Measurements from ENCODE around the gene CA9.

CA9 gene

GRCh38 chr9:35657546-35658136 is 16.1 kb upstream of the CA9 start, which contains the start of gene RMRP:
RMRP (minus strand) TSS chr9:35658019.
- H3K9me3 ChIP-seq (ENCODE audit: low read length), result no peaks in the 10 kb centered on the region
- no peaks in the 10 kb centered on the region for H3K27me3 ChIP-seq (ENCODE audit: insufficient read depth, low read length)

GRCh38 chr9:35658137-35658967 is 15.4 kb upstream of the CA9 start, which contains the start of gene CCDC107:
CCDC107 (plus strand) TSS chr9:35658292; CDS start chr9:35658380, 88 bp downstream.
- H3K27me3 ChIP-seq (ENCODE audit: insufficient read depth, low read length), result no peaks in the 10 kb centered on the region
- no peaks in the 10 kb centered on the region for H3K9me3 ChIP-seq (ENCODE audit: low read length)
- H3K4me1 ChIP-seq (ENCODE audit: insufficient read depth, low read length), result peaks cover 13% of the 10 kb centered on the region
- peaks cover 26% of the 10 kb centered on the region for H3K36me3 ChIP-seq (ENCODE audit: insufficient read depth, low read length)
- H3K4me3 ChIP-seq (ENCODE audit: low read length), result peak within 1 kb of the TSS; percentile 86
- H2AFZ ChIP-seq (ENCODE audit: low read depth, low read length), result peak within 1 kb of the TSS; percentile 56

More at GRCh38 chr9:35657546-35658136, 16.1 kb upstream of the CA9 start, which contains the start of gene RMRP:
- H3K4me3 ChIP-seq (ENCODE audit: low read length), result peak within 1 kb of the TSS; percentile 86
- H3K4me1 ChIP-seq (ENCODE audit: insufficient read depth, low read length), result peaks cover 13% of the 10 kb centered on the region
- peak within 1 kb of the TSS; percentile 56 for H2AFZ ChIP-seq (ENCODE audit: low read depth, low read length)
- peaks cover 21% of the 10 kb centered on the region for H3K36me3 ChIP-seq (ENCODE audit: insufficient read depth, low read length)

DNA sequence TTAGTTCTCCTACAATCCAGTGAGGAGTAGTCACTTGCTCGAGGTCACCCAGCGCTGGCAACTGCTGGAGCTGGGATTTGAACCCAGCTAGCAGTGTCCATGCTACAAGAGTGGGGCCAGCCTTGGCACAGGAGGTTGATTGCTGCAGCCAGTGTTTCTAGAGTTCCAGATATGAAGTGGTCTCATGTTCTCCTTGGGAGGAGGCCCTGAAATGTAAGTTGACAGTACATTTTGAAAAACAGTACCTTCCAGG is 14.8 kb upstream of the CA9 start:
- Histone ChIP-seq H3K9me3 (ENCODE audit: low read length) (no peaks in the 10 kb centered on the region), H3K4me1 (ENCODE audit: insufficient read depth, low read length) (peaks cover 17% of the 10 kb centered on the region), H3K36me3 (ENCODE audit: insufficient read depth, low read length) (peaks cover 26% of the 10 kb centered on the region), H2AFZ (ENCODE audit: low read depth, low read length) (peak overlapping the region; percentile 33), H3K27me3 (ENCODE audit: insufficient read depth, low read length) (no peaks in the 10 kb centered on the region), H3K4me3 (ENCODE audit: low read length) (peak overlapping the region; percentile 86)

GRCh38 chr9:35659340-35659739 is 14.4 kb upstream of the CA9 start:
- Histone ChIP-seq H3K36me3 (ENCODE audit: insufficient read depth, low read length) (peaks cover 26% of the 10 kb centered on the region), H3K27me3 (ENCODE audit: insufficient read depth, low read length) (no peaks in the 10 kb centered on the region), H3K4me3 (ENCODE audit: low read length) (peak overlapping the region; percentile 86), H2AFZ (ENCODE audit: low read depth, low read length) (no peak overlapping the region), H3K9me3 (ENCODE audit: low read length) (no peaks in the 10 kb centered on the region), H3K4me1 (ENCODE audit: insufficient read depth, low read length) (peaks cover 21% of the 10 kb centered on the region)

DNA sequence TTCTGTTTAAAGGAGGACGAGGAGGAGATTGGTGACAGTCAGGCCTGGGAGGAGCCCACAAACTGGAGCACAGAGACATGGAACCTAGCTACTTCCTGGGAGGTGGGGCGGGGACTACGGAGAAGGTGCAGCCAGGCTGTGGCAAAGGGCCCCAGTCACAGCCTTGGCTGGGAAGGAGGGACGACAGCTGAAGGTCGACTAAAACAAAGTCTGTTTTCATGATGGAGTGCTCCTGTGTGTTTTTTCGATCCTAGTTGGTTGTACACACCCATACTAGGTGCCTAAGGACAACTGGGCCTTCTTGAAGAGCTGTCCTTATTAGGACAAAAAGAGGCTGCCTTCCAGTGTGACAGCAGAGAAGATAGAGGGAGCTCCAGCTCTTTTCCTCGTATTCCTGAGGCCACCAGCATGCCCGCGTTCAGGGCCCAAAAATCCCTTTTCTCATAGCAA is 12.7 kb upstream of the CA9 start:
- Histone ChIP-seq H3K4me1 (ENCODE audit: insufficient read depth, low read length) (peaks cover 26% of the 10 kb centered on the region), H3K36me3 (ENCODE audit: insufficient read depth, low read length) (peaks cover 26% of the 10 kb centered on the region), H3K27me3 (ENCODE audit: insufficient read depth, low read length) (no peaks in the 10 kb centered on the region), H3K9me3 (ENCODE audit: low read length) (no peaks in the 10 kb centered on the region), H3K4me3 (ENCODE audit: low read length) (no peak overlapping the region), H2AFZ (ENCODE audit: low read depth, low read length) (no peak overlapping the region)

DNA sequence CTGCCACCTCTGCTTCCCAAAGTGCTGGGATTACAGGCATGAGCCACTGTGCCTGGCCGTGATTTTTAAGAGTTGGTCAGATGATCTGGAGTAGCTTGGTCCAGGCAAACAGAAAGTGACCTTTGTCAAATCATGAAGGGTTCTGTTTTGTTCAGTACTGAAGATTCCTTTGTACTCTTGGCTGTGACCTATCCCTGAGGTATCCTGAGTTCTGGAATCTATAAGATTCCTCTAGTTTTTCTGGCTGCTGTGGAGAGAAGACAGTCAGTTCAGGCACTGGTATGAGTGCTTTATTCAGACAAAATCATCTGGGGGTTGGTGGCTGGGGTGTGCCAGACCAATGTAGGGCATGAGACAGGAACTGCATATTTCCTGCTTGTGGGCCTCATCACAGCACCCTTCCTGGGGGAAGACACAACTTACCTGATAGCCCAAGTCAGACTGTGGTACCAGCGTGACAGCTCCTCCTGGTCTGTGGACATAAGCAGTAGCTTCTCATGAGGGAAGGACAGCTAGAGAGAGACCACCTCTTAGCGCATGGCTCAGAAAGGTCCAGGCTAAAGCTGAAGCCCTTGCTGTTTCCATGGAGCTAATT is 11.9 kb upstream of the CA9 start:
- no peak overlapping the region for H2AFZ ChIP-seq (ENCODE audit: low read depth, low read length)
- H3K27me3 ChIP-seq (ENCODE audit: insufficient read depth, low read length), result no peaks in the 10 kb centered on the region
- H3K4me3 ChIP-seq (ENCODE audit: low read length), result no peak overlapping the region
- H3K36me3 ChIP-seq (ENCODE audit: insufficient read depth, low read length), result peaks cover 26% of the 10 kb centered on the region
- peaks cover 26% of the 10 kb centered on the region for H3K4me1 ChIP-seq (ENCODE audit: insufficient read depth, low read length)
- H3K9me3 ChIP-seq (ENCODE audit: low read length), result no peaks in the 10 kb centered on the region

DNA sequence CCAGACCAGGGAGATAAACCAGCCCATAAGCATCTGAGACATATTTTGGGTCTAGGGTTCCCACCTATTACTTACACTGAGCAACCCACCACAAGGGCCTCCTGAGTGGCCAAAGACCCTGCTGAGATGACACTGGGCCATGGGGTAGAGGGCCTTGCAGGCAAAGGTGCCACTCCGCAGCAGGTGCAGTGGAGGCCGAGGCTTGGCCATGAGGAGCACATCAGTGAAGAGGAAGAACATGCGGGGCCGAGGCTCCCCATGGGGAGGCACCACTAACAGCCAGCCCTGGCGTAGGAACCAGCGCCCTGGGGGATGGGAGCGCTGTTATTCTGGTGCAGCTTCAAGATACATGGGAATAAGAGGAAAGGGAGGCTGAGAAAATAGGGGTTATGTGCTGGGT is 11.3 kb upstream of the CA9 start:
- Histone ChIP-seq H3K27me3 (ENCODE audit: insufficient read depth, low read length) (no peaks in the 10 kb centered on the region), H3K36me3 (ENCODE audit: insufficient read depth, low read length) (peaks cover 26% of the 10 kb centered on the region), H3K9me3 (ENCODE audit: low read length) (no peaks in the 10 kb centered on the region), H3K4me3 (ENCODE audit: low read length) (no peak overlapping the region), H3K4me1 (ENCODE audit: insufficient read depth, low read length) (peaks cover 22% of the 10 kb centered on the region), H2AFZ (ENCODE audit: low read depth, low read length) (no peak overlapping the region)

DNA sequence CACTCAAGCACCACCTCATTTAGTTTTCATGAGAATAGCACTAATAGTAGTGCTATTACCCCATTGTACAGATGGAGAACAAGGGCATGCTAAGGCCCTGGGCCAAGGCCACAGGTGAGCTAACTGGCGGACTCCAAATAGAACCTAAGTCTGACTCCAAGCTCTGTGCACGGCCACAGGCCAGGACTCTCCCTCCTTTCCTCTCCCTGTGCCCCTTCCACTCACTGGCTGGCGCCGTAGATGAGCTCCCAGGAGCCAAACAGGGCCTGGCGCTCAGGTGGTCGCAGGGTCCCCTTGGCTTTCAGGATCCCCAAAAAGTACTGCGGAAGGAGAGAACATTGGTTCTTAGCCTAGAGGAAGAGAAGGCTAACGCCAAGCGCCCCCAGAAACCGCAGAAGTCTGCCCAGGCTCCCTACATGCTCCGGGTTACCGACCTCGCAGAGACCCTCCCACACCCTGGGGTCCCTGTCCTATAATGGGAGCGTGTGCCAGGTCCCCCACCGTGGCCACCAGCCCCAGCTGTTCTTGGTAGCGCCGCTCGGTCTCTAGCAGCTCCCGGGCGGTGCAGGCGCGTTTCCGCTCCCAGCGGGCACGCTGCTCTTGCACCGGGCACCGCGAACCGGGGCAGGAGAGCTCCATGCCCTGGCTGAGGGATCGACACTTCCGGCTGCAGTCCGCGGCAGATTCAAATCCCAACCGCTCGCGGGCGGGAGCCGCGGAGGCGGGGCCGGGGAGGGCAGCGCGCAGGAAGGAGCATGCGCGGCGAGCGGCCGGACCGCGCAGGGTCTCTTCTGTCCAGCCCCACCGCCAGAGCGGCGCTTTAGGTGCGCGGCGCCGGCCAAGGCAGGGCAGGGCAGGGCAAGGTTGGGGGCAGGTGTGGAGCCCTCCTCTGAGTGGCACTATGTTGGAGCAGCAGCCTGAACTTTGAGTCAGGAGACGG is 8.9 kb upstream of the CA9 start, which contains the start of gene ARHGEF39:
Gene ARHGEF39 (minus strand): TSS at position 665 of the 940 bp plus-strand sequence. CDS start 26 bp downstream, at position 639.
- H3K4me1 ChIP-seq (ENCODE audit: insufficient read depth, low read length), result peaks cover 13% of the 10 kb centered on the region
- no peaks in the 10 kb centered on the region for H3K27me3 ChIP-seq (ENCODE audit: insufficient read depth, low read length)
- H3K36me3 ChIP-seq (ENCODE audit: insufficient read depth, low read length), result peaks cover 26% of the 10 kb centered on the region

GRCh38 chr9:35665471-35665818 is 8.3 kb upstream of the CA9 start:
- Histone ChIP-seq H3K9me3 (ENCODE audit: low read length) (no peaks in the 10 kb centered on the region), H3K4me3 (ENCODE audit: low read length) (peak overlapping the region; percentile 61), H3K36me3 (ENCODE audit: insufficient read depth, low read length) (peaks cover 21% of the 10 kb centered on the region), H3K4me1 (ENCODE audit: insufficient read depth, low read length) (peaks cover 13% of the 10 kb centered on the region), H2AFZ (ENCODE audit: low read depth, low read length) (peak overlapping the region; percentile 41), H3K27me3 (ENCODE audit: insufficient read depth, low read length) (no peaks in the 10 kb centered on the region)

More for the DNA sequence above, 8.9 kb upstream of the CA9 start, which contains the start of gene ARHGEF39:
- peak within 1 kb of the TSS; percentile 61 for H3K4me3 ChIP-seq (ENCODE audit: low read length)
- no peaks in the 10 kb centered on the region for H3K9me3 ChIP-seq (ENCODE audit: low read length)
- peak within 1 kb of the TSS; percentile 41 for H2AFZ ChIP-seq (ENCODE audit: low read depth, low read length)

GRCh38 chr9:35666045-35666444 is 7.7 kb upstream of the CA9 start:
- no peak overlapping the region for H2AFZ ChIP-seq (ENCODE audit: low read depth, low read length)
- H3K36me3 ChIP-seq (ENCODE audit: insufficient read depth, low read length), result peaks cover 15% of the 10 kb centered on the region
- no peaks in the 10 kb centered on the region for H3K9me3 ChIP-seq (ENCODE audit: low read length)
- no peaks in the 10 kb centered on the region for H3K27me3 ChIP-seq (ENCODE audit: insufficient read depth, low read length)
- no peak overlapping the region for H3K4me3 ChIP-seq (ENCODE audit: low read length)
- H3K4me1 ChIP-seq (ENCODE audit: insufficient read depth, low read length), result peaks cover 13% of the 10 kb centered on the region

DNA sequence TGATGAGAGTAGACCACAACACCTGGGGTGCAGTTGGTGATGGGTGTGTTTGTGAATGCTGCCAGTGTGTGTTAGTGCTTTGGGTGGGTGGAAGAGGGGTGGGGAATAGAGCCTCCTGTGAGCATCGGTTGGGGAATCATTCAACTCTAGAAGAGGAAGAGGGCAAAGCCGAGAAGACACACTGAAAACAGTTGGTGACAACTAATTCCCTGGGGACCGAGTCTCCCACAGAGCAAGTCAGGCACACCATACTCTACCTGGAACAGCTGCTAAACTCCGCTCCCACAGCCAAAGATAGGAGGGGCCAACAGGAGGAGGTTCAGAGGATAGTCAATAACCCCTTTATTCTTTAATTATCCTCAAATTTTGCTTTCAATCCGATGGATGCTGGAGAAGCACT is 7.2 kb upstream of the CA9 start:
- no peak overlapping the region for H2AFZ ChIP-seq (ENCODE audit: low read depth, low read length)
- H3K9me3 ChIP-seq (ENCODE audit: low read length), result no peaks in the 10 kb centered on the region
- H3K27me3 ChIP-seq (ENCODE audit: insufficient read depth, low read length), result no peaks in the 10 kb centered on the region
- H3K4me3 ChIP-seq (ENCODE audit: low read length), result no peak overlapping the region
- peaks cover 10% of the 10 kb centered on the region for H3K36me3 ChIP-seq (ENCODE audit: insufficient read depth, low read length)
- peaks cover 13% of the 10 kb centered on the region for H3K4me1 ChIP-seq (ENCODE audit: insufficient read depth, low read length)

- no peak overlapping the region for H3K4me3 ChIP-seq (ENCODE audit: low read length)
- H3K4me1 ChIP-seq (ENCODE audit: insufficient read depth, low read length), result peaks cover 13% of the 10 kb centered on the region
- H3K36me3 ChIP-seq (ENCODE audit: insufficient read depth, low read length), result peaks cover 2% of the 10 kb centered on the region
- no peaks in the 10 kb centered on the region for H3K27me3 ChIP-seq (ENCODE audit: insufficient read depth, low read length)
- no peaks in the 10 kb centered on the region for H3K9me3 ChIP-seq (ENCODE audit: low read length)
- no peak overlapping the region for H2AFZ ChIP-seq (ENCODE audit: low read depth, low read length)
These were observed 5.8 kb upstream of the CA9 start for GRCh38 chr9:35667939-35668338.

Measured in neuron (in vitro differentiated cells).